Immature natural killer cell (primary cell): ENCODE results near the gene ARHGAP25. TPM values are rescaled to one million over a fixed set of nuclear protein-coding genes. Genes with fewer than 3 reads are reported as not detected.

Source experiments
- DNase-seq, 3 donors: peaks; one replicate each; pipeline ENCODE4 v3.0.0; 2022; ENCODE audit warnings: mixed read lengths in 1 of 3
- H3K27ac Mint-ChIP-seq, 6 donors: one replicate each; pipeline ENCODE4 v1.8.0; 2020; ENCODE audit warnings: mixed read lengths in 6 of 6, mild to moderate bottlenecking in 5 of 6, inconsistent platforms in 4 of 6, moderate library complexity in 3 of 6
- H3K27me3 Mint-ChIP-seq, 3 donors: one replicate each; pipeline ENCODE4 v1.8.0; 2020 to 2021; ENCODE audit warnings: low read depth in 3 of 3, mild to moderate bottlenecking in 3 of 3, mixed read lengths in 3 of 3, moderate library complexity in 3 of 3, inconsistent platforms in 1 of 3
- H3K36me3 Mint-ChIP-seq, 3 donors: one replicate each; pipeline ENCODE4 v1.8.0; 2020; ENCODE audit warnings: mixed read lengths in 3 of 3, inconsistent platforms in 2 of 3, mild to moderate bottlenecking in 2 of 3
- H3K4me1 Mint-ChIP-seq, 2 donors: one replicate each; pipeline ENCODE4 v1.8.0; 2020; ENCODE audit warnings: inconsistent platforms in 2 of 2, mild to moderate bottlenecking in 2 of 2, mixed read lengths in 2 of 2, moderate library complexity in 1 of 2
- H3K4me3 Mint-ChIP-seq, 5 donors: one replicate each; pipeline ENCODE4 v1.8.0; 2020; ENCODE audit warnings: mild to moderate bottlenecking in 5 of 5, mixed read lengths in 5 of 5, inconsistent platforms in 3 of 5, moderate library complexity in 3 of 5
- H3K9me3 Mint-ChIP-seq, 6 donors: one replicate each; pipeline ENCODE4 v1.8.0; 2020; ENCODE audit warnings: mild to moderate bottlenecking in 6 of 6, mixed read lengths in 6 of 6, inconsistent platforms in 4 of 6, moderate library complexity in 3 of 6
- polyA plus RNA-seq, 3 donors: library from polyadenylated mRNA; unstranded; fragments of 300-500 nt; fragmentation: Illumina TruSeq; gene quantifications; one replicate each; pipeline ENCODE4 v1.2.3, GENCODE V29; 2021

ARHGAP25 gene
- polyA plus RNA-seq, 3 donors from 2014 or later: 107 to 282 (median 117) TPM

DNA sequence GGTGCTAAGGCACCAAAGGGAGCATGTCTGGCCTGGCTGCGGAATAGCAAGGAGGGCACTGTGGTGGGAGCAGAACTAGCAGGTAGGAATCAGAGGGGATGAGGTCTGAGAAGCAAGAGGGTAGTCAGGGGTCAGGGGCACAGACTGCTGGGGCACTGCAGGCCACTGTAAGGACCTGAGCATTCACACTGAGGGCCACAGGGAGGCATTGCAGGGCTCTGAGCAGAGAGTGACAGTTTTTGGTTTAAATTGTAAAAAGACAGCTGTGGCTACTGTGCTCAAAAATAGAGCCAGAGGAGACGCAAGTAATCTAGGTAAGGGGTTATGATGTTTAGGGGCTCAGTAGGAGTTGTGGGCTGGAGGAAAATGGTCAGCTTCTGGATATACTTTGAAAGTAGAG, 41.5 kb downstream of the ARHGAP25 start:
- Mint-ChIP-seq H3K4me3 (peak overlapping the region; percentile 94 to 98 (median 95)), H3K4me1 (peaks cover 60 to 88% of the 10 kb centered on the region in 2 donors), H3K27me3 (peaks cover 2 to 5% (median 2%) of the 10 kb centered on the region in 3 donors), H3K36me3 (peaks cover 25 to 35% (median 26%) of the 10 kb centered on the region in 3 donors), H3K27ac (peak overlapping the region; percentile 95 to 100 (median 98)), H3K9me3 (no peaks in the 10 kb centered on the region)
- DNase-seq: peak in 1 of 3 donors; percentile 27

DNA sequence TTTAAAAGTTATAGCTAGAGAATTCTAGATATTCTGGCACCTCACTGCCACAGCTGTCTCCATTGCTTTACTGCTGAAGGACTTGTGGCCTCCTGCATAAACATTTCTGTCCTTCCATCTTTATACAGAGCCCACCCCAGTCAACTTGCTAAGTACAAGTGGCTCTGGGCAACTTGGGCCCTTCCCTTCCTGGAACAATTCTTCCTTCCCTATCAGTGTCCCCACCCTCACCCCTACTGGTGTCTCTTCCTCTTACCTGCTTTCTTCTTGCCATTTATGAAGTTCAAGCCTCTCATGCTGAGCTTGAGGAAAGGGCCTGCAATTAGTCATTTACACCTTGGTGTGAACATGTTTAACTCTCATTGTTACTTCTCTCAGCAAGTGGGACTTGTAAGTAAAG, 45.0 kb downstream of the ARHGAP25 start:
- Mint-ChIP-seq H3K4me3 (peak overlapping the region; percentile 80 to 98 (median 84)), H3K9me3 (no peaks in the 10 kb centered on the region), H3K27ac (peak overlapping the region in 5 of 6 donors; percentile 83 to 97 (median 89)), H3K36me3 (peaks cover 31 to 40% (median 36%) of the 10 kb centered on the region in 3 donors), H3K27me3 (peaks cover 0 to 4% (median 2%) of the 10 kb centered on the region in 3 donors), H3K4me1 (peaks cover 25 to 72% of the 10 kb centered on the region in 2 donors)
- no peak for DNase-seq

DNA sequence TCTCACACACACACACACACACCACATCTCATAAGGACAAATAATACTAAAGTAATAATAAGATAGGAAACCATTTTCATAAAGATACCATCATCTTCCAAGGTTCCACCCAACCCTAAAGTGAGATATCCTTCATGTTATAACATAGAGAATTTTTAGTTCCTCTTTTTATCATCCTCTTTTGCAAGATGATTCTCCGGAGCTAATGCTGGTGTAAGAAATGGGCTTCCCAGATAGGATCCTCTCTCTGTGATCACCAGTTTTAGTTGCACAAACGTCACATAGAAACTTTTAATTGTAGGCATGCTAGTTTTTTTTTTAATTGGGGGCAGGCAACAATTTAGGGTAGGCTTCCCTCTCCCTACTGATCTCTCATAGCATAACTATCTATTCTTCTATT, 49.6 kb downstream of the ARHGAP25 start:
- Mint-ChIP-seq H3K36me3 (peaks cover 18 to 26% (median 19%) of the 10 kb centered on the region in 3 donors), H3K9me3 (no peaks in the 10 kb centered on the region), H3K27ac (peak overlapping the region in 1 of 6 donors; percentile 75), H3K4me3 (peak overlapping the region in 4 of 5 donors; percentile 5 to 34 (median 19)), H3K27me3 (peaks cover 0 to 2% (median 2%) of the 10 kb centered on the region in 3 donors), H3K4me1 (peaks cover 0 to 36% of the 10 kb centered on the region in 2 donors)
- DNase-seq: no peak

DNA sequence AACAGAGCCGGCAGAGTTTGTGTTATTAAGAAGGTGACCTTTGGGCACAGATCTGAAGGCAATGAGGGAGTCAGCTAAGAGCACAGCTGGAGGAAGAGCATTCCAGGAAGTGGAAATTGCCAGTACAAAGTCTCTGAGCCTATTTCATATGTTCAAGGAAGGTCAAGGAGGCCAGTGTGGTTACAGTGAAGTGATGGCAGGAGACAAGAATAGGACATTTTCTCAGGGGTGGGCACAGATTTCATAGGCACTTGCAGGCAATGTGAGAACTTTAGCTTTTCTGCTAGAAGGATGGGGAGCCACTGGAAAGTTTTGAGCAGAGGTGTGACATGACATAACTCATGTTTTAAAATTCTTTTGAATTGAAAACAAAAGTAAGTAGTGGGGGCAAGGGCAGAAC, 50.3 kb downstream of the ARHGAP25 start:
- peaks cover 14 to 25% (median 15%) of the 10 kb centered on the region in 3 donors for H3K36me3 Mint-ChIP-seq
- H3K9me3 Mint-ChIP-seq: no peaks in the 10 kb centered on the region
- H3K27me3 Mint-ChIP-seq: peaks cover 0 to 2% (median 2%) of the 10 kb centered on the region in 3 donors
- peaks cover 0 to 36% of the 10 kb centered on the region in 2 donors for H3K4me1 Mint-ChIP-seq
- H3K4me3 Mint-ChIP-seq: no peak overlapping the region
- no peak for DNase-seq
- H3K27ac Mint-ChIP-seq: no peak overlapping the region

DNA sequence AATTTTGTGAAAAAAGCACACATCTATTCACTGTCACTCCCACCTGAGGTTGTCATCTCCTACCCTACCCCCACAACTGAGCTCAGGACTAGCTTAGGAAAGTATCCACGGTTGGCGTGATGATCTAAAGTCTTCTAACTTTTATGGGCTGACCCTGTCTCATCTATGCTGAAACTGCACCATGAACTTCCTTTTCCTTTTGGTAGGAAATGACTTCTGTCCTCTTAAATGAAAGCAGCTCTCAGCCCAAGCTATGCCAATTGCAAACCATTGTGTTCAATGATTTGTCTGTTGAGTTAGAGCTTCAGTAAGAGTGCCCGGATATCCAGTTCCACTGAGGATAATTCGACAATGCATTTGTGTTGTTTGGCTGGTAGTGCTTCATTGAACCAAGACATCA, 52.7 kb downstream of the ARHGAP25 start:
- H3K27ac Mint-ChIP-seq: no peak overlapping the region
- no peaks in the 10 kb centered on the region for H3K9me3 Mint-ChIP-seq
- H3K4me3 Mint-ChIP-seq: no peak overlapping the region
- H3K4me1 Mint-ChIP-seq: peaks cover 22 to 30% of the 10 kb centered on the region in 2 donors
- H3K27me3 Mint-ChIP-seq: peaks cover 0 to 7% (median 2%) of the 10 kb centered on the region in 3 donors
- no peak for DNase-seq
- H3K36me3 Mint-ChIP-seq: peaks cover 15 to 33% (median 23%) of the 10 kb centered on the region in 3 donors

DNA sequence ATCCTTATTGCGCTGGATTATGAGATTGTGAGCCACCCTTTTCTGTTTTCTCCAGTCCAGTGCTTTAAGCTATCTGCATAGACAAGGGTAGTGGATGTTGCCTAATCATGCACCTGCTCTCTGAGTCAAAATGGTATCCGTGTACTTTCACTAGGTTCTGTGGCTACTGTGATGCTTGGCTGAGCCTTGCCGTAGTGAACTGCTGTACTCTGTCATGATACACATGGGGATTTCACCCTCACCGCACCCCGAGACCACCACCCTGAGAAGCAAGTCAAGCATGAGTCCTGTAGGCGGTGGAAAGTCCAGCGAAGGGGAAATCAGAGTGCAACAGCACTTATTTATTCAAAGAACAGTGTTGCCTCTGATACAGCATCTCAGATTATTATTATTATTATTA, 55.0 kb downstream of the ARHGAP25 start:
- H3K27ac Mint-ChIP-seq: peak overlapping the region in 5 of 6 donors; percentile 25 to 51 (median 49)
- no peaks in the 10 kb centered on the region for H3K9me3 Mint-ChIP-seq
- DNase-seq: no peak
- peaks cover 4 to 35% (median 27%) of the 10 kb centered on the region in 3 donors for H3K36me3 Mint-ChIP-seq
- H3K4me3 Mint-ChIP-seq: no peak overlapping the region
- peaks cover 0 to 5% (median 0%) of the 10 kb centered on the region in 3 donors for H3K27me3 Mint-ChIP-seq
- peaks cover 44 to 46% of the 10 kb centered on the region in 2 donors for H3K4me1 Mint-ChIP-seq

DNA sequence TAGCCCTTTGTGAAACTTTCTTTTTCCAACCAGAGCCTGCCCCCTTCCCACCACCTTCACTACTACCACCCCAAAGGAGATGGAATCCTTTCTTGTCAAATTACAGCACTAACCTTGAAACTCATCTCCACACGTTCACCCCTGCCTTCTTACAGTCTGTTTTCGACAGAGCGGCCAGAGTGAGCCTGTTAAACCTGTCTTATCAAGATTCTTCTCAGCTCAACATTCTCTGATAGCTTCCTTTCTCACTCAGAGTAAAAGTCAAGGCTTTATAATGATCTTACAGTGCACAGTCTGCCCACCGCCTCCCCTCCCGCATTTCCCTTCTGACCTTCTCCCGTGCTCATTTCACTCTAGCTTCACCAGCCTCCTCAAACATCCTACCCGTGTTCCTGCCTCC, 56.0 kb downstream of the ARHGAP25 start:
- no peak for DNase-seq
- H3K9me3 Mint-ChIP-seq: no peaks in the 10 kb centered on the region
- H3K36me3 Mint-ChIP-seq: peaks cover 4 to 37% (median 37%) of the 10 kb centered on the region in 3 donors
- peak overlapping the region in 1 of 5 donors; percentile 1 for H3K4me3 Mint-ChIP-seq
- H3K27me3 Mint-ChIP-seq: peaks cover 0 to 5% (median 0%) of the 10 kb centered on the region in 3 donors
- peaks cover 54 to 56% of the 10 kb centered on the region in 2 donors for H3K4me1 Mint-ChIP-seq
- peak overlapping the region; percentile 82 to 92 (median 86) for H3K27ac Mint-ChIP-seq

DNA sequence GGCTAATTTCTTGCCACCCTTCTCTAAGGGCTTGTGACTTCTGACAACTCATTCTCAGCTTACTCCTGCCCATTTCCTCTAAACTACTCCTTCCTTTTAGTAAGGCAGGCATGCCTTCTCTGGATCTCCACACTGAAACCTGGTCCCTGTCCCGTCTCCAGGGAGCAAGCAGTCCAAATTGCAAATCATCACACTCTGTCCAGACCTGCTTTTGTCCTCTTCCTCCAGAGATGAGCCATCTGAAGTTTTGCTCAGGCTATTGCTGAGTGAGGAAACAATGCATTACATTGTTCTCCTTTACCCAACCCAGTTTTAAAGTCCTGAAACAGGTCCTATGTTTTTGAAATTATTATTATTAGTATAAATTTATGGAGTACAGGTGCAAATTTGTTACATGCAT, 57.3 kb downstream of the ARHGAP25 start:
- peaks cover 0 to 5% (median 0%) of the 10 kb centered on the region in 3 donors for H3K27me3 Mint-ChIP-seq
- peaks cover 67 to 69% of the 10 kb centered on the region in 2 donors for H3K4me1 Mint-ChIP-seq
- no peak for DNase-seq
- H3K4me3 Mint-ChIP-seq: peak overlapping the region in 3 of 5 donors; percentile 2 to 29 (median 12)
- peaks cover 8 to 45% (median 42%) of the 10 kb centered on the region in 3 donors for H3K36me3 Mint-ChIP-seq
- peak overlapping the region; percentile 82 to 93 (median 86) for H3K27ac Mint-ChIP-seq
- H3K9me3 Mint-ChIP-seq: no peaks in the 10 kb centered on the region

DNA sequence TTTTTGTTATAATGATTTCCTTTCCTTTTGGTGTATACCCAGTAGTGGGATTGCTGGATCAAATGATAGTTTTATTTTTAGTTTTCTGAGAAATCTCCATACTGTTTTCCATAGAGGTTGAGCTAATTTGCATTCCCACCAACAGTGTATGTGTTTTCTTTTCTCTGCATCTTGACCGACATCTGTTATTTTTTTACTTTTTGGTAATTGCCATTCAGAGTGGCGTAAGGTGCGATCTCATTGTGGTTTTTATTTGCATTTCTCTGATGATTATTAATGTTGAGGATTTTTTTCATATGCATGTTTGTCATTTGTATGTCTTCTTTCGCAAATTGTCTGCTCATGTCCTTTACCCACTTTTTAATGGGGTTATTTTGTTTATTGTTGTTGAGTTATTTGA, 58.1 kb downstream of the ARHGAP25 start:
- Mint-ChIP-seq H3K27me3 (peaks cover 0 to 5% (median 0%) of the 10 kb centered on the region in 3 donors), H3K9me3 (no peaks in the 10 kb centered on the region), H3K27ac (peak overlapping the region; percentile 84 to 93 (median 89)), H3K4me1 (peaks cover 76 to 78% of the 10 kb centered on the region in 2 donors), H3K36me3 (peaks cover 7 to 47% (median 40%) of the 10 kb centered on the region in 3 donors), H3K4me3 (peak overlapping the region; percentile 46 to 84 (median 64))
- no peak for DNase-seq

DNA sequence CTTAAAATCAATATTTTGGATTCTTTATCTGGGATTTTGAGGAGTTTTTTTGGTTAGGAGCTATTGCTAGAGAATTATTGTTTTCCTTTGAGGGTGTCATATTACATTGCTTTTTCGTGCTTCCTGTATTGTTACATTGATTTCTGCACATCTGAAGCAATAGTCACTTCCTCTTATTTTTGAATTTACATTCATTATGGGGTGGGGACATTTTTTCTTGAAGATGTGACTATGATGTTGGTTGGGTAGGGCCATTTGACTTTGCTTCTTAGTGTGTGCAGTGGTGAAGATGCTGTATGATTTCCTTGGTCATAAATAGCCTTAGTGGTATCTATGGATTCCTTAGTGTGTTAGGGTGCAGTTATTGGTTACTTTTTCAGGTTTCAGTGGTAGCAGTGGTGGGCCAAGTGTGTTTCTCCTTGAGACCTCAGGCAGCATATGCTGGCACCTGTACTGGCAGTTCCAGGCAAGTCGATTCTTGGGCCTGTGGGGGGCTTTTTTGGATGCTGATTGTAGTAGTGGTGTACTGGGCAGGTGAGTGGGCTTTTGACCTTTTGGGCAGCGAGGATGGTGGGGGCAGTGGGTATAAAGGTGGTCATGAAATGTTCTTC, 61.8 kb downstream of the ARHGAP25 start:
- Mint-ChIP-seq H3K27me3 (no peaks in the 10 kb centered on the region), H3K27ac (peak overlapping the region; percentile 84 to 93 (median 89)), H3K36me3 (peaks cover 21 to 56% (median 45%) of the 10 kb centered on the region in 3 donors), H3K4me3 (peak overlapping the region; percentile 66 to 84 (median 74)), H3K9me3 (no peaks in the 10 kb centered on the region), H3K4me1 (peaks cover 92 to 95% of the 10 kb centered on the region in 2 donors)
- DNase-seq: peak in 1 of 3 donors; percentile 27

DNA sequence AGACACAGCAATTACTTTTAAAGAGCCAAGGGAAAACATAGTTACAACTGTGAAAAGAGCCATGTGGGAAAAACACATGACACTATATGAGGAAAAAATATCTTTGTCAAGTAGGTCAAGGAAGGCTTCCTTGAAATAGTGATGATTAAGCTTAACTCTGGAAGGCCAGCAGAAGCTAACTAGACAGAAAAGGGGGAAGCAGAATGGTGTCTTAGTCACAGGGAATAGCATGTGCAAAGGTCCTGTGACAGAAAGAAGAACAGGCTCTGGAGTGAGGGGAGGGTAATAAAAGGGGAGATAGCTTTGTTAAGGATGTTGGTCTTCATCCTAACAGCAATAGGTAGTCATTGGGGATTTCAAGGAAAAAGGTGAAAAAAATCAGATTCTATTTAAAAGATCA, 64.0 kb downstream of the ARHGAP25 start:
- peak overlapping the region in 2 of 5 donors; percentile 8 to 22 for H3K4me3 Mint-ChIP-seq

DNA sequence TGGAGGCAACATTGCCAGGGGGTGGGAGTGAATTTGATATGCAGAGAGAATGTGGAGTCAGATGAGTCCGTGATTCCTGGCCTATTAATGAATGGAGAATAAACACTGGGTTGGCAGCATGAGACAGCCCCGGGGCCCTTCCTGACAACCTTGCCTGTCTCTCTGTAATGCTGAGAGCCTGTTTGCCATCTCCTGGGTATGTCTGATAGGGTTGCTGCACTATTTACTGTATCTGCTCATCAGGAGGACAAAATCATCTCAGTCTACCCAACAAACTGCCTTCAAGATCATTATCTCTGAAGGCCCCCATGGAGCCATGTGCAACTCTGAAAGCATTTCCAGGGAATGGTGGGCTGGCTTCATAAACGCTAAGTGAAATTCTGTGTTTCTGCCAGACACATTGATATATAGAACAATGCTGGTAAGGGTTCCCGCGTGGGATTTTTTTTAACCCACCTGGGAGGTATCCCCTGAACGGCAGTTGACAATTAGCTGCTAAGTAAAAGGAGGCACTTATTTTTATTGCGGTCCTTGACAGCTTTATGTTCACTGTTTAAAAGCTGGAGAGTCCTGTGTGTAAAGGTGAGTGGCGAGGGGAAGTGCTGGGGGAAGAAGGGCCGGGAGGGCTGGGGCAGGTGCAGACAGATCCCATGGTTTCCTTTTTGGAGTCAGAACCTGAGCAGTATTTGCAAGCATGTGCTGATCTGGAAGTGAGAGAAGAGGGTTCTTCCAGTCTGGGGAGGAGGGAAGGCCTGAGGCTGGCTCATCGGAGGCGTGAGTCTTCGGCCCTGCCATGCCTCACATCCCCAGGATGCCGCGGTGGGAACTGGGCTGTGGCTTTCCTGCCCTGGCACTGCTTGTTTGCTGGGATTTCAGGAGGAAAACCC, 64.8 kb downstream of the ARHGAP25 start:
- Mint-ChIP-seq H3K36me3 (peaks cover 22 to 46% (median 39%) of the 10 kb centered on the region in 3 donors), H3K27me3 (no peaks in the 10 kb centered on the region), H3K4me3 (peak overlapping the region in 1 of 5 donors; percentile 7), H3K4me1 (peaks cover 65 to 68% of the 10 kb centered on the region in 2 donors), H3K9me3 (no peaks in the 10 kb centered on the region), H3K27ac (peak overlapping the region; percentile 42 to 83 (median 74))
- no peak for DNase-seq

More for the DNA sequence above, 64.0 kb downstream of the ARHGAP25 start:
- H3K36me3 Mint-ChIP-seq: peaks cover 21 to 45% (median 37%) of the 10 kb centered on the region in 3 donors
- H3K4me1 Mint-ChIP-seq: peaks cover 73 to 76% of the 10 kb centered on the region in 2 donors
- DNase-seq: no peak
- H3K9me3 Mint-ChIP-seq: no peaks in the 10 kb centered on the region
- H3K27me3 Mint-ChIP-seq: no peaks in the 10 kb centered on the region
- peak overlapping the region; percentile 32 to 83 (median 74) for H3K27ac Mint-ChIP-seq

DNA sequence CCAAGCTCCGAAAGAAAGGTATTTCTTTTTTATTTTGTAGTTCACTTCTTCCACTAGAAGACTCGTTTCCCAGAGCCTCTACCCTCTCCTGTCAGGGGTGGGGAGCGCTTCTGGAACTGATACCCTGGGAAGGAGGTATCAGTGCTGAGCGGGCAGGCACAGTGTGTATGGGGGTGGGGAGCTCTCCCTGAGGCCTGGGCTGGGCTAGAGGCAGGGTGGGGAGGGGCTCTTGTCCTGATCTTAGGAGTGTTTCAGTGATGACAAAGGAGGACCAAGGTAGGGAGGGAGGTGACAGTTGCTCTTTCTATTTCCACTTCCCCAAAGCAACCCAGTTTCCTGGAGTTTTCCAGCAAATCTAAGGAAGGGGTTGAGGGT, 65.4 kb downstream of the ARHGAP25 start:
- Mint-ChIP-seq H3K27me3 (no peaks in the 10 kb centered on the region), H3K9me3 (no peaks in the 10 kb centered on the region), H3K36me3 (peaks cover 29 to 52% (median 40%) of the 10 kb centered on the region in 3 donors), H3K4me3 (no peak overlapping the region), H3K27ac (peak overlapping the region; percentile 42 to 79 (median 62)), H3K4me1 (peaks cover 62 to 63% of the 10 kb centered on the region in 2 donors)
- DNase-seq: no peak
